Upper lobe of left lung (tissue), 4 donors: ENCODE measurements around the gene BRF1.

Experiments used
- POLR2A ChIP-seq, 4 donors: fragments of 450-650 bp; IDR thresholded peaks; one replicate each; pipeline ENCODE4 v1.5.1; 2016 to 2017; ENCODE audit warnings: antibody characterized with exemption in 4 of 4, mild to moderate bottlenecking in 2 of 4
- POLR2AphosphoS5 ChIP-seq, 2 donors: sonication (generic); formaldehyde crosslinking; IDR thresholded peaks; one replicate each; pipeline ENCODE4 v1.5.1; 2017; ENCODE audit warnings: antibody characterized with exemption in 2 of 2
- TF ChIP-seq, protein P1 (sequence below), 6 experiments: fragments of 450-650 bp in 4 of 6; fragments of 200-600 bp in 2 of 6; sonication (generic) in 2 of 6; IDR thresholded peaks; one replicate each; pipeline ENCODE4 v1.5.1; 2016 to 2019; ENCODE audit warnings: antibody characterized with exemption in 6 of 6

- TF ChIP-seq POLR2A (IDR thresholded peaks at IDR 0.05) (no peak), POLR2AphosphoS5 (IDR thresholded peaks at IDR 0.05) (no peak)
- TF ChIP-seq, protein P1, sequence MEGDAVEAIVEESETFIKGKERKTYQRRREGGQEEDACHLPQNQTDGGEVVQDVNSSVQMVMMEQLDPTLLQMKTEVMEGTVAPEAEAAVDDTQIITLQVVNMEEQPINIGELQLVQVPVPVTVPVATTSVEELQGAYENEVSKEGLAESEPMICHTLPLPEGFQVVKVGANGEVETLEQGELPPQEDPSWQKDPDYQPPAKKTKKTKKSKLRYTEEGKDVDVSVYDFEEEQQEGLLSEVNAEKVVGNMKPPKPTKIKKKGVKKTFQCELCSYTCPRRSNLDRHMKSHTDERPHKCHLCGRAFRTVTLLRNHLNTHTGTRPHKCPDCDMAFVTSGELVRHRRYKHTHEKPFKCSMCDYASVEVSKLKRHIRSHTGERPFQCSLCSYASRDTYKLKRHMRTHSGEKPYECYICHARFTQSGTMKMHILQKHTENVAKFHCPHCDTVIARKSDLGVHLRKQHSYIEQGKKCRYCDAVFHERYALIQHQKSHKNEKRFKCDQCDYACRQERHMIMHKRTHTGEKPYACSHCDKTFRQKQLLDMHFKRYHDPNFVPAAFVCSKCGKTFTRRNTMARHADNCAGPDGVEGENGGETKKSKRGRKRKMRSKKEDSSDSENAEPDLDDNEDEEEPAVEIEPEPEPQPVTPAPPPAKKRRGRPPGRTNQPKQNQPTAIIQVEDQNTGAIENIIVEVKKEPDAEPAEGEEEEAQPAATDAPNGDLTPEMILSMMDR (IDR thresholded peaks at IDR 0.05), result no peak
These were observed 134.1 kb downstream of the BRF1 start for GRCh38 chr14:105166571-105167302.
